ENCODE results near the gene CLK2.

The CLK2 gene

DNA sequence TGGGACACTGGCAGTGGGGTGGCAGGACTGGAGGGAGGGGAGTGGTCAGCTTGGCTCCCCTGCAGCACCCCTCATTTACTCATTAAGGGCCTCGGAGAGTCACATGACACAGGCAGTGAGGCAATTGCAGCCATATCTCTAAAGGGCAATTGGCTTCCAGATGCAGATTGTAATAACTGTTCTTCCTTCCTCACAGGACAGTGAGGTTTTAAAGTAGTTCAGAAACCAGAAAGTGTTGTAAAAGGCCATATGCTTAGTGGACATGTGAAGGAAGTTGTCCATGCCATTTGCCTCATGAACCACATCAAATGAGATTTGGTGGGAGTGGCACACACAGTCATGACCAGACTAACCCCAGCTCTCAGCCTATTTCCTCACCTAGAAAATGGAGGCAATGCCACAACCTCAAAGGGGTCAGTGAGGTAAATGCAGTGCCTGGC, 53.7 kb downstream of the CLK2 start:
- TF ChIP-seq YY1 (IDR thresholded peaks at IDR 0.05; ENCODE audit: low read depth) (peak; percentile 96), ZBTB7A (IDR thresholded peaks at IDR 0.05; ENCODE audit: low read depth) (no peak), EGR1 (IDR thresholded peaks at IDR 0.05) (peak; percentile 71; the same call in 1 of the 2 replicates)
- TF ChIP-seq, protein P1, sequence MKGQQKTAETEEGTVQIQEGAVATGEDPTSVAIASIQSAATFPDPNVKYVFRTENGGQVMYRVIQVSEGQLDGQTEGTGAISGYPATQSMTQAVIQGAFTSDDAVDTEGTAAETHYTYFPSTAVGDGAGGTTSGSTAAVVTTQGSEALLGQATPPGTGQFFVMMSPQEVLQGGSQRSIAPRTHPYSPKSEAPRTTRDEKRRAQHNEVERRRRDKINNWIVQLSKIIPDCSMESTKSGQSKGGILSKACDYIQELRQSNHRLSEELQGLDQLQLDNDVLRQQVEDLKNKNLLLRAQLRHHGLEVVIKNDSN (IDR thresholded peaks at IDR 0.05): peak; percentile 96

- TF ChIP-seq, protein P2, sequence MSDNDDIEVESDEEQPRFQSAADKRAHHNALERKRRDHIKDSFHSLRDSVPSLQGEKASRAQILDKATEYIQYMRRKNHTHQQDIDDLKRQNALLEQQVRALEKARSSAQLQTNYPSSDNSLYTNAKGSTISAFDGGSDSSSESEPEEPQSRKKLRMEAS (IDR thresholded peaks at IDR 0.05): no peak
- TF ChIP-seq YY1 (IDR thresholded peaks at IDR 0.05; ENCODE audit: low read depth) (peak; percentile 98), EP300 (IDR thresholded peaks at IDR 0.05; ENCODE audit: borderline replicate concordance) (no peak), NFIC (IDR thresholded peaks at IDR 0.05) (no peak), ZBTB7A (IDR thresholded peaks at IDR 0.05; ENCODE audit: low read depth) (no peak), EGR1 (IDR thresholded peaks at IDR 0.05) (peak; percentile 71; the same call in 1 of the 2 replicates)
- TF ChIP-seq, protein P1 (IDR thresholded peaks at IDR 0.05): peak; percentile 99
Measured at GRCh38 chr1:155218854-155219591, 54.3 kb downstream of the CLK2 start.

Data from Ishikawa (cell line).